ENCODE measurements around the gene NEFH. TPM values are rescaled to one million over a fixed set of nuclear protein-coding genes. Genes with fewer than 3 reads are reported as not detected.

NEFH gene
- total RNA-seq, 2 experiments from 2014 or later, result not detected

- H3K36me3 ChIP-seq (ENCODE audit: insufficient read depth, low read length), result peaks cover 91% of the 10 kb centered on the region
- TF ChIP-seq CTCF (conservative IDR thresholded peaks at IDR 0.05; ENCODE audit: low read length) (no peak), EZH2phosphoT487 (IDR thresholded peaks at IDR 0.05; ENCODE audit: borderline replicate concordance, low read depth, low read length) (no peak)
- CTCF ChIA-PET (ENCODE audit: unreplicated experiment), result interaction anchor here (0.7 kb wide), 1 partner anchor 17 kb away, joined by 3 read pairs; the partner anchor contains the start of gene THOC5
- H3K4me2 ChIP-seq (ENCODE audit: low read length), result no peak overlapping the region
- DNase-seq (ENCODE audit: low spot score), result no peak
- no TSS peak for BruUV-seq (replicated peaks)
- no peaks in the 10 kb centered on the region for H3K79me2 ChIP-seq (ENCODE audit: insufficient read depth, low read depth, low read length)
- H3K27ac ChIP-seq (ENCODE audit: low read depth, low read length, poor library complexity, severe bottlenecking), result no peak overlapping the region
- POLR2A ChIA-PET, result no interaction called here
- H3K4me3 ChIP-seq (ENCODE audit: low read depth, low read length, poor library complexity, severe bottlenecking), result no peak overlapping the region
- H2AFZ ChIP-seq (ENCODE audit: low read length), result no peak overlapping the region
- intact Hi-C loops (cut with micrococcal nuclease; ENCODE audit: unreplicated experiment), result no loop called here
- H3K9me3 ChIP-seq (ENCODE audit: low read length), result peaks cover 13% of the 10 kb centered on the region
- H4K20me1 ChIP-seq (ENCODE audit: insufficient read depth, low read length), result no peaks in the 10 kb centered on the region; the same call in 1 of the 2 replicates
- H3K4me1 ChIP-seq (ENCODE audit: insufficient read depth, low read length, poor library complexity, severe bottlenecking), result no peaks in the 10 kb centered on the region
- H3K9me2 ChIP-seq (ENCODE audit: insufficient read depth, low read length), result no peaks in the 10 kb centered on the region
Observed at GRCh38 chr22:29536411-29536810, 56.4 kb downstream of the NEFH start.

GRCh38 chr22:29539105-29539504 is 59.1 kb downstream of the NEFH start:
- Histone ChIP-seq H3K4me2 (ENCODE audit: low read length) (no peak overlapping the region), H3K79me2 (ENCODE audit: insufficient read depth, low read depth, low read length) (no peaks in the 10 kb centered on the region), H3K9me3 (ENCODE audit: low read length) (peaks cover 3% of the 10 kb centered on the region), H2AFZ (ENCODE audit: low read length) (no peak overlapping the region), H3K9me2 (ENCODE audit: insufficient read depth, low read length) (no peaks in the 10 kb centered on the region), H3K4me3 (ENCODE audit: low read depth, low read length, poor library complexity, severe bottlenecking) (no peak overlapping the region), H3K27ac (ENCODE audit: low read depth, low read length, poor library complexity, severe bottlenecking) (no peak overlapping the region), H3K36me3 (ENCODE audit: insufficient read depth, low read length) (peaks cover 89% of the 10 kb centered on the region), H4K20me1 (ENCODE audit: insufficient read depth, low read length) (no peaks in the 10 kb centered on the region; the same call in 1 of the 2 replicates), H3K4me1 (ENCODE audit: insufficient read depth, low read length, poor library complexity, severe bottlenecking) (peaks cover 3% of the 10 kb centered on the region)
- POLR2A ChIA-PET, result no interaction called here
- no TSS peak for BruUV-seq (replicated peaks)
- no peak for TF ChIP-seq CTCF (conservative IDR thresholded peaks at IDR 0.05; ENCODE audit: low read length)
- no peak for TF ChIP-seq EZH2phosphoT487 (IDR thresholded peaks at IDR 0.05; ENCODE audit: borderline replicate concordance, low read depth, low read length)
- no peak for DNase-seq (ENCODE audit: low spot score)
- CTCF ChIA-PET (ENCODE audit: unreplicated experiment), result no interaction called here
- intact Hi-C loops (cut with micrococcal nuclease; ENCODE audit: unreplicated experiment), result no loop called here

Other genes starting within 250 kb of the NEFH start
- gene RHBDD3, start 212.2 kb upstream of the NEFH start, total RNA-seq (2014; rRNA removed; shearing (Covaris generic)), result 37.9 and 44.5 TPM in 2 replicates
- 38.6 and 39.2 TPM in 2 replicates for gene RHBDD3, start 212.2 kb upstream of the NEFH start, total RNA-seq (2022)
- 270 and 311 TPM in 2 replicates for gene EWSR1, start 211.9 kb upstream of the NEFH start, total RNA-seq (2014; rRNA removed; shearing (Covaris generic))
- gene EWSR1, start 211.9 kb upstream of the NEFH start, total RNA-seq (2022), result 333 and 375 TPM in 2 replicates
- not detected in 2 replicates for gene GAS2L1, start 173.6 kb upstream of the NEFH start, total RNA-seq (2014; rRNA removed; shearing (Covaris generic))
- not detected in 2 replicates for gene GAS2L1, start 173.6 kb upstream of the NEFH start, total RNA-seq (2022)
- gene RASL10A, start 164.5 kb upstream of the NEFH start, total RNA-seq (2014; rRNA removed; shearing (Covaris generic)), result 2.7 and 5.2 TPM in 2 replicates
- gene RASL10A, start 164.5 kb upstream of the NEFH start, total RNA-seq (2022), result 23.3 and 23.7 TPM in 2 replicates
- gene AP1B1, start 91.6 kb upstream of the NEFH start, total RNA-seq (2014; rRNA removed; shearing (Covaris generic)), result 84.6 and 111 TPM in 2 replicates
- gene AP1B1, start 91.6 kb upstream of the NEFH start, total RNA-seq (2022), result 156 and 162 TPM in 2 replicates
- gene RFPL1, start 41.6 kb upstream of the NEFH start, total RNA-seq (2014; rRNA removed; shearing (Covaris generic)), result not detected in 2 replicates
- gene RFPL1, start 41.6 kb upstream of the NEFH start, total RNA-seq (2022), result not detected in 2 replicates
- 35.9 and 38.5 TPM in 2 replicates for gene THOC5, start 73.5 kb downstream of the NEFH start, total RNA-seq (2014; rRNA removed; shearing (Covaris generic))
- 52.7 and 56.7 TPM in 2 replicates for gene THOC5, start 73.5 kb downstream of the NEFH start, total RNA-seq (2022)
- gene NIPSNAP1, start 100.9 kb downstream of the NEFH start, total RNA-seq (2014; rRNA removed; shearing (Covaris generic)), result 49.4 and 51.8 TPM in 2 replicates
- gene NIPSNAP1, start 100.9 kb downstream of the NEFH start, total RNA-seq (2022), result 61.1 and 61.9 TPM in 2 replicates
- 20.8 and 22.2 TPM in 2 replicates for gene NF2, start 123.4 kb downstream of the NEFH start, total RNA-seq (2014; rRNA removed; shearing (Covaris generic))
- 31.6 and 34.8 TPM in 2 replicates for gene NF2, start 123.4 kb downstream of the NEFH start, total RNA-seq (2022)
- 0.06 and 0.23 TPM in 2 replicates for gene CABP7, start 239.8 kb downstream of the NEFH start, total RNA-seq (2014; rRNA removed; shearing (Covaris generic))
- 0.18 TPM in 1 of 2 replicates, not detected in the other for gene CABP7, start 239.8 kb downstream of the NEFH start, total RNA-seq (2022)